Bronchial epithelial cell (primary cell): ENCODE data around the gene GAS7. TPM values are rescaled to one million over a fixed set of nuclear protein-coding genes. Genes with fewer than 3 reads are reported as not detected.

Experiments used
- DNase-seq: peaks from one replicate; pipeline ENCODE4 v3.0.0-alpha.2; 2010; ENCODE audit warnings: low read depth
- FAIRE-seq: peaks from 2 replicates; lab custom pipeline; 2011; peaks lifted over from hg19 to GRCh38; lab: Jason Lieb, UNC
- H3K27me3 ChIP-seq: 2 replicates; pipeline ENCODE4 v1.5.1; 2011; ENCODE audit warnings: low read length; ENCODE audit not compliant: control insufficient read depth, insufficient read depth
- H3K36me3 ChIP-seq: 2 replicates; pipeline ENCODE4 v1.5.1; 2011; ENCODE audit warnings: low read length; ENCODE audit not compliant: control insufficient read depth, insufficient read depth
- H3K4me3 ChIP-seq: 2 replicates; pipeline ENCODE4 v1.5.1; 2011; ENCODE audit warnings: mild to moderate bottlenecking, low read depth, low read length, control low read depth
- CTCF ChIP-seq: IDR thresholded peaks from 2 replicates; pipeline ENCODE4 v1.5.1; 2011; ENCODE audit warnings: mild to moderate bottlenecking, moderate library complexity, low read length, control low read depth, inconsistent platforms; ENCODE audit not compliant: insufficient read depth, severe bottlenecking
- total RNA-seq: library from RNA; depleted of rRNA; stranded (reverse); fragments of >200 nt; gene quantifications from 2 replicates; pipeline ENCODE4 v1.2.1, GENCODE V29; 2014

GAS7 gene
- total RNA-seq, 1 donor from 2014 or later = 1.1 TPM

- DNase-seq (peak; percentile 62), FAIRE-seq (peak; percentile 28)
- Histone ChIP-seq H3K36me3 (no peaks in the 10 kb centered on the region), H3K4me3 (no peak overlapping the region), H3K27me3 (no peaks in the 10 kb centered on the region)
- TF ChIP-seq CTCF = no peak
Observed at GRCh38 chr17:10072556-10073425, 125.6 kb downstream of the GAS7 start.

GRCh38 chr17:10072086-10072485 is 126.3 kb downstream of the GAS7 start:
- Histone ChIP-seq H3K27me3 (no peaks in the 10 kb centered on the region), H3K4me3 (no peak overlapping the region), H3K36me3 (no peaks in the 10 kb centered on the region)
- FAIRE-seq (no peak), DNase-seq (no peak)
- no peak for TF ChIP-seq CTCF

GRCh38 chr17:10071141-10071540 is 127.3 kb downstream of the GAS7 start:
- DNase-seq = no peak
- Histone ChIP-seq H3K27me3 (no peaks in the 10 kb centered on the region), H3K4me3 (no peak overlapping the region), H3K36me3 (no peaks in the 10 kb centered on the region)
- no peak for TF ChIP-seq CTCF
- no peak for FAIRE-seq

- Histone ChIP-seq H3K27me3 (no peaks in the 10 kb centered on the region), H3K36me3 (no peaks in the 10 kb centered on the region), H3K4me3 (no peak overlapping the region)
- FAIRE-seq (no peak), DNase-seq (no peak)
- no peak for TF ChIP-seq CTCF
Observed at GRCh38 chr17:10070690-10071089, 127.7 kb downstream of the GAS7 start.

- Histone ChIP-seq H3K4me3 (no peak overlapping the region), H3K36me3 (no peaks in the 10 kb centered on the region), H3K27me3 (no peaks in the 10 kb centered on the region)
- FAIRE-seq (no peak), DNase-seq (no peak)
- TF ChIP-seq CTCF = no peak
Observed at GRCh38 chr17:10069301-10069700, 129.1 kb downstream of the GAS7 start.
